Ascending aorta (tissue), 2 donors: ENCODE data around the gene SGMS2. TPM values are rescaled to one million over a fixed set of nuclear protein-coding genes. Genes with fewer than 3 reads are reported as not detected.
"Not testable (repeated sequence)": the region's sequence is repeated elsewhere in the genome, so short reads cannot be mapped to it uniquely, and the experiment has no call there.

ENCODE experiments used
- DNase-seq, 2 donors: peaks; one replicate each; pipeline ENCODE4 v3.0.0-alpha.2; 2019; ENCODE audit warnings: low spot score in 2 of 2
- H3K27ac ChIP-seq, 2 donors: fragments of 200-600 bp; sonication (generic); one replicate each; pipeline ENCODE4 v1.5.1; 2016 to 2017; ENCODE audit warnings: mild to moderate bottlenecking in 1 of 2
- H3K27me3 ChIP-seq: fragments of 200-600 bp; sonication (generic); one replicate; pipeline ENCODE4 v1.5.1; 2017
- H3K36me3 ChIP-seq, 2 donors: fragments of 200-600 bp; sonication (generic); one replicate each; pipeline ENCODE4 v1.5.1; 2016
- H3K4me1 ChIP-seq, 2 donors: fragments of 200-600 bp; sonication (generic); one replicate each; pipeline ENCODE4 v1.5.1; 2016 to 2017; ENCODE audit warnings: mild to moderate bottlenecking in 1 of 2
- H3K4me3 ChIP-seq, 2 donors: fragments of 200-600 bp; sonication (generic); one replicate each; pipeline ENCODE4 v1.5.1; 2016 to 2017; ENCODE audit warnings: mild to moderate bottlenecking in 1 of 2
- H3K9me3 ChIP-seq, 2 donors: fragments of 200-600 bp; sonication (generic); one replicate each; pipeline ENCODE4 v1.5.1; 2016
- CTCF ChIP-seq, 3 experiments: fragments of 200-600 bp in 2 of 3; fragments of 450-650 bp in 1 of 3; sonication (generic) in 2 of 3; IDR thresholded peaks; one replicate each; pipeline ENCODE4 v1.5.1; 2016 to 2019; ENCODE audit warnings: antibody characterized with exemption in 3 of 3, mild to moderate bottlenecking in 1 of 3, moderate library complexity in 1 of 3
- intact Hi-C: fragments of 100-400 bp; cut with DNase I; formaldehyde crosslinking; loops from one replicate; pipeline ENCODE4 v1.15.1; 2023
- total RNA-seq: library from RNA; depleted of rRNA; stranded (reverse); fragments of >200 nt; gene quantifications from one replicate; pipeline ENCODE4 v1.1.0, GENCODE V29; 2016

Gene SGMS2
- total RNA-seq, 1 donor from 2014 or later: 333 TPM

- Histone ChIP-seq H3K9me3 (no peaks in the 10 kb centered on the region), H3K4me1 (no peaks in the 10 kb centered on the region), H3K27ac (no peak overlapping the region), H3K27me3 (no peaks in the 10 kb centered on the region), H3K4me3 (no peak overlapping the region), H3K36me3 (peaks cover 5 to 18% of the 10 kb centered on the region in 2 donors)
- peak in 1 of 2 donors; percentile 65 for DNase-seq
- intact Hi-C loops: loop anchor here (1.0 kb wide), 2 partner anchors 88 to 153 kb away; no protein-coding TSS in a partner anchor
- peak; percentile 68 to 75 (median 72) for TF ChIP-seq CTCF (IDR thresholded peaks at IDR 0.05)
Observed at GRCh38 chr4:107913283-107913899, 88.7 kb downstream of the SGMS2 start.

GRCh38 chr4:107915220-107915619 is 90.5 kb downstream of the SGMS2 start:
- DNase-seq: no peak
- intact Hi-C loops: no loop called here
- Histone ChIP-seq H3K27me3 (no peaks in the 10 kb centered on the region), H3K4me3 (no peak overlapping the region), H3K27ac (no peak overlapping the region), H3K4me1 (no peaks in the 10 kb centered on the region), H3K9me3 (peaks cover 3 to 18% of the 10 kb centered on the region in 2 donors), H3K36me3 (peaks cover 0 to 3% of the 10 kb centered on the region in 2 donors)
- no peak for TF ChIP-seq CTCF (IDR thresholded peaks at IDR 0.05)

- intact Hi-C loops: no loop called here
- Histone ChIP-seq H3K27me3 (no peaks in the 10 kb centered on the region), H3K27ac (no peak overlapping the region), H3K4me3 (no peak overlapping the region), H3K4me1 (no peaks in the 10 kb centered on the region), H3K9me3 (peaks cover 9 to 21% of the 10 kb centered on the region in 2 donors), H3K36me3 (no peaks in the 10 kb centered on the region)
- TF ChIP-seq CTCF (IDR thresholded peaks at IDR 0.05): no peak
- no peak for DNase-seq
Observed at GRCh38 chr4:107916623-107917022, 91.9 kb downstream of the SGMS2 start.

- no peaks in the 10 kb centered on the region for H3K36me3 ChIP-seq
- no peak for TF ChIP-seq CTCF (IDR thresholded peaks at IDR 0.05)
- intact Hi-C loops: no loop called here
- H3K4me1 ChIP-seq: no peaks in the 10 kb centered on the region
- H3K4me3 ChIP-seq: no peak overlapping the region
- peaks cover 9 to 21% of the 10 kb centered on the region in 2 donors for H3K9me3 ChIP-seq
- no peak for DNase-seq
- H3K27me3 ChIP-seq: no peaks in the 10 kb centered on the region
- H3K27ac ChIP-seq: no peak overlapping the region
Observed at GRCh38 chr4:107917500-107917899, 92.8 kb downstream of the SGMS2 start.

GRCh38 chr4:107922486-107923473 is 98.0 kb downstream of the SGMS2 start:
- intact Hi-C loops: no loop called here
- no peak overlapping the region for H3K27ac ChIP-seq
- DNase-seq: no peak
- H3K27me3 ChIP-seq: no peaks in the 10 kb centered on the region
- H3K4me3 ChIP-seq: no peak overlapping the region
- no peaks in the 10 kb centered on the region for H3K4me1 ChIP-seq
- no peak for TF ChIP-seq CTCF (IDR thresholded peaks at IDR 0.05)
- no peaks in the 10 kb centered on the region for H3K36me3 ChIP-seq
- H3K9me3 ChIP-seq: peaks cover 9 to 21% of the 10 kb centered on the region in 2 donors

- intact Hi-C loops, H3K27ac ChIP-seq, H3K27me3 ChIP-seq, H3K9me3 ChIP-seq, H3K36me3 ChIP-seq, DNase-seq, H3K4me3 ChIP-seq, H3K4me1 ChIP-seq: not testable (repeated sequence)
Observed at GRCh38 chr4:107925713-107926112, 101.0 kb downstream of the SGMS2 start.

- H3K27me3 ChIP-seq, H3K4me1 ChIP-seq, H3K4me3 ChIP-seq, intact Hi-C loops, H3K27ac ChIP-seq, H3K9me3 ChIP-seq, DNase-seq, H3K36me3 ChIP-seq: not testable (repeated sequence)
Observed at GRCh38 chr4:107926875-107927274, 102.1 kb downstream of the SGMS2 start.
